Mesenteric fat pad (tissue), 1 donor: ENCODE data around the gene TPMT. TPM values are rescaled to one million over a fixed set of nuclear protein-coding genes. Genes with fewer than 3 reads are reported as not detected.

ENCODE experiments used
- DNase-seq: peaks from one replicate; pipeline ENCODE4 v3.0.0-alpha.2; 2020; ENCODE audit warnings: low spot score
- total RNA-seq: library from RNA; stranded (reverse); fragmentation: NEBNext Ultra II Directional; extraction: Animal tissue kit (Norgen Biotek cat#: 25700); gene quantifications from one replicate; pipeline ENCODE4 v1.2.1, GENCODE V29; 2021
- donor health status: DM: yes; HTN: yes; CAD: no.

Gene TPMT
- total RNA-seq, 1 donor from 2014 or later = 7.1 TPM

- no peak for DNase-seq
These were observed 37.7 kb downstream of the TPMT start for GRCh38 chr6:18117136-18117535.

GRCh38 chr6:18115356-18115755, 39.5 kb downstream of the TPMT start:
- no peak for DNase-seq

- no peak for DNase-seq
These were observed 44.7 kb downstream of the TPMT start for GRCh38 chr6:18110162-18110561.

- DNase-seq = no peak
These were observed 47.8 kb downstream of the TPMT start for GRCh38 chr6:18107061-18107460.

GRCh38 chr6:18102783-18103509, 51.9 kb downstream of the TPMT start:
- DNase-seq = no peak

GRCh38 chr6:18101873-18102272, 53.0 kb downstream of the TPMT start:
- DNase-seq = no peak

- no peak for DNase-seq
These were observed 53.6 kb downstream of the TPMT start for GRCh38 chr6:18101271-18101670.

GRCh38 chr6:18100296-18100695, 54.6 kb downstream of the TPMT start:
- DNase-seq = no peak

- no peak for DNase-seq
These were observed 55.4 kb downstream of the TPMT start for GRCh38 chr6:18099511-18099910.

- DNase-seq = no peak
These were observed 58.5 kb downstream of the TPMT start for GRCh38 chr6:18096423-18096822.

- no peak for DNase-seq
These were observed 63.5 kb downstream of the TPMT start for GRCh38 chr6:18091382-18091781.

GRCh38 chr6:18090349-18090786, 64.5 kb downstream of the TPMT start:
- no peak for DNase-seq

GRCh38 chr6:18088419-18089296, 66.2 kb downstream of the TPMT start:
- DNase-seq = no peak

- DNase-seq = no peak
These were observed 67.3 kb downstream of the TPMT start for GRCh38 chr6:18087396-18088165.

GRCh38 chr6:18081025-18081668, 73.7 kb downstream of the TPMT start:
- no peak for DNase-seq

- no peak for DNase-seq
These were observed 74.3 kb downstream of the TPMT start for GRCh38 chr6:18080544-18080943.

GRCh38 chr6:18078866-18079265, 76.0 kb downstream of the TPMT start:
- DNase-seq = no peak
